PC-3 (cell line): ENCODE measurements around the gene TMEM254. TPM values are rescaled to one million over a fixed set of nuclear protein-coding genes. Genes with fewer than 3 reads are reported as not detected.
"Not testable (repeated sequence)": the region's sequence is repeated elsewhere in the genome, so short reads cannot be mapped to it uniquely, and the experiment has no call there.

Experiments
- ATAC-seq: fragments of 200-7000 bp; cut with Tn5 transposase; 2 replicates; pipeline ENCODE4 v1.9.1; 2020; ENCODE audit warnings: mild to moderate bottlenecking, moderate library complexity
- BruUV-seq: library from RNA; stranded (reverse); fragments of 400-500 nt; replicated peaks from 2 replicates; lab custom pipeline; 2021; lab: Mats Ljungman, UMichigan
- CTCF ChIA-PET: fragments of 300-600 bp; sonication (Branson Sonifier 250); formaldehyde crosslinking; loops from one replicate; lab custom pipeline; 2022; ENCODE audit warnings: antibody characterized with exemption; lab: Charles Lee
- POLR2A ChIA-PET: fragments of 300-600 bp; sonication (Branson Sonifier 250); formaldehyde crosslinking; loops from one replicate; lab custom pipeline; 2022; ENCODE audit warnings: antibody characterized with exemption; ENCODE audit not compliant: unreplicated experiment; lab: Charles Lee
- DNase-seq: peaks from one replicate; pipeline ENCODE4 v3.0.0-alpha.2; 2015
- H2AFZ ChIP-seq: fragments of 300-600 bp; sonication (generic); 2 replicates; pipeline ENCODE4 v1.6.0; 2016; ENCODE audit warnings: antibody characterized with exemption, low read length
- H3F3A ChIP-seq: fragments of 300-600 bp; sonication (generic); one replicate; pipeline ENCODE4 v1.6.0; 2017; ENCODE audit warnings: antibody characterized with exemption, low read length, control low read depth, mild to moderate bottlenecking; ENCODE audit not compliant: unreplicated experiment
- H3K27ac ChIP-seq: fragments of 300-600 bp; sonication (generic); 2 replicates; pipeline ENCODE4 v1.5.1; 2016; ENCODE audit warnings: mild to moderate bottlenecking, low read length
- H3K27me3 ChIP-seq: fragments of 300-600 bp; sonication (generic); 2 replicates; pipeline ENCODE4 v1.6.1; 2016; ENCODE audit warnings: low read length, mixed read lengths
- H3K36me3 ChIP-seq: fragments of 300-600 bp; sonication (generic); 2 replicates; pipeline ENCODE4 v1.6.1; 2016; ENCODE audit warnings: low read depth, mixed run types, low read length, mixed read lengths
- H3K4me1 ChIP-seq: fragments of 300-600 bp; sonication (generic); 2 replicates; pipeline ENCODE4 v1.5.1; 2016; ENCODE audit warnings: low read length; ENCODE audit not compliant: insufficient read depth
- H3K4me2 ChIP-seq: fragments of 300-600 bp; sonication (generic); 2 replicates; pipeline ENCODE4 v1.6.0; 2016; ENCODE audit warnings: low read length
- H3K4me3 ChIP-seq: fragments of 300-600 bp; sonication (generic); 2 replicates; pipeline ENCODE4 v1.5.1; 2016; ENCODE audit warnings: mild to moderate bottlenecking, low read length, mixed read lengths
- H3K79me2 ChIP-seq: fragments of 300-600 bp; sonication (generic); 2 replicates; pipeline ENCODE4 v1.6.1; 2017; ENCODE audit warnings: low read length, mixed read lengths
- H3K9ac ChIP-seq: fragments of 300-600 bp; sonication (generic); 2 replicates; pipeline ENCODE4 v1.6.0; 2016; ENCODE audit warnings: mild to moderate bottlenecking, low read length
- H3K9me2 ChIP-seq: fragments of 300-600 bp; sonication (generic); replicated peaks from 2 replicates; pipeline ENCODE4 v1.6.1; 2016; ENCODE audit warnings: mixed run types, low read length, mixed read lengths
- H3K9me3 ChIP-seq: fragments of 300-600 bp; sonication (generic); 2 replicates; pipeline ENCODE4 v1.6.1; 2016; ENCODE audit warnings: low read length, mixed read lengths
- H4K20me1 ChIP-seq: fragments of 300-600 bp; sonication (generic); 2 replicates; pipeline ENCODE4 v1.6.1; 2016; ENCODE audit warnings: low read length, mixed read lengths
- EZH2phosphoT487 ChIP-seq: fragments of 300-600 bp; sonication (generic); IDR thresholded peaks from 2 replicates; pipeline ENCODE4 v1.6.1; 2018; ENCODE audit warnings: mild to moderate bottlenecking, antibody characterized with exemption, low read length, borderline replicate concordance
- intact Hi-C: fragments of 100-400 bp; cut with micrococcal nuclease; formaldehyde crosslinking; loops from 2 replicates; pipeline ENCODE4 v1.9.0; 2023
- total RNA-seq: library from RNA; depleted of rRNA; stranded (reverse); fragments of >200 nt; gene quantifications from 2 replicates; pipeline ENCODE4 v1.2.3, GENCODE V29; 2014

TMEM254 gene
- total RNA-seq, 1 experiment from 2014 or later, result 68.3 TPM

DNA sequence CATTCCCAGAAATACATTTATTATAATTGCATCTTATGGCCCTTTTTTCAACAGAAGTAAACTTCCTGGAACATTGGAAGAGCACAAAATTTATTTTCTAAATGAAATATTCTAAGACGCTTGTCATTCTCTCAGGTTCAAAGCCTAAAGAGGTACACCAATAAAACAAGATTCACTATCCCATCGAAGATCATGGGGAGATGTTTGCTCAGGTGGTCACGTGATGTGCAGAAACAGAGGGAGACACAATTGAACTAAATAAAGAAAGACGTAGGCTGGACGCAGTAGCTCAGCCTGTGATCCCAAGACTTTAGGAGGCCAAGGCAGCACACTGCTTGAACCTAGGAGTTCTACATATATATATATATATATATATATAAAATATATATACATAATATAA lies 46.0 kb upstream of the TMEM254 start:
- ATAC-seq (no peak), DNase-seq (no peak)
- Histone ChIP-seq H3K9ac (no peak overlapping the region), H3K27ac (no peak overlapping the region), H4K20me1 (no peaks in the 10 kb centered on the region), H3K4me1 (no peaks in the 10 kb centered on the region), H3K4me2 (no peak overlapping the region), H3K9me2 (no peaks in the 10 kb centered on the region), H3K36me3 (no peaks in the 10 kb centered on the region), H3K9me3 (no peaks in the 10 kb centered on the region), H3K79me2 (no peaks in the 10 kb centered on the region), H2AFZ (no peak overlapping the region), H3F3A (no peaks in the 10 kb centered on the region), H3K4me3 (no peak overlapping the region), H3K27me3 (no peaks in the 10 kb centered on the region)
- no TSS peak for BruUV-seq
- intact Hi-C loops, result no loop called here
- CTCF ChIA-PET, result no interaction called here
- POLR2A ChIA-PET, result no interaction called here
- TF ChIP-seq EZH2phosphoT487, result no peak

DNA sequence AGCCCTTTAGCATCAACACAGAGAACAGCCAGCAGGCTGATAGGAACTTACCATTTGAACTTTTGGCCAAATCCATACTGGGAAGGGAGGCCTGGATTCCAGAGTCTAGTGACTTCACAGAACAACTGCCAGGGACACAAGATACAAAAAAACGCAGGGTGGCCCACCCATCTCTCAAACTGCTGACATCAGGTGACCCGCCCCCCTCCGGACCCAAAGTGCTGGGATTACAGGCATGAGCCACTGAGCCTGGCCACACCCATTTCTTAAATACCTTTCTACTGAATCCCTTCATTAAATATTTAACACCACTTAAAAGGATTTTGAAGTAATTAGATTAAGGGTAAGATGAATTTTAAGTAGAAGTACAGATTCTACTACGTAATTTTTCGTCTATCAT lies 43.7 kb upstream of the TMEM254 start:
- DNase-seq, H3K79me2 ChIP-seq, H3K4me3 ChIP-seq, H3K36me3 ChIP-seq, H3K9me2 ChIP-seq, H4K20me1 ChIP-seq, H3K4me2 ChIP-seq, ATAC-seq, H3K9me3 ChIP-seq, H3K27ac ChIP-seq, POLR2A ChIA-PET, H3K9ac ChIP-seq, BruUV-seq, intact Hi-C loops, H3F3A ChIP-seq, H2AFZ ChIP-seq, CTCF ChIA-PET, H3K27me3 ChIP-seq, H3K4me1 ChIP-seq: not testable (repeated sequence)

DNA sequence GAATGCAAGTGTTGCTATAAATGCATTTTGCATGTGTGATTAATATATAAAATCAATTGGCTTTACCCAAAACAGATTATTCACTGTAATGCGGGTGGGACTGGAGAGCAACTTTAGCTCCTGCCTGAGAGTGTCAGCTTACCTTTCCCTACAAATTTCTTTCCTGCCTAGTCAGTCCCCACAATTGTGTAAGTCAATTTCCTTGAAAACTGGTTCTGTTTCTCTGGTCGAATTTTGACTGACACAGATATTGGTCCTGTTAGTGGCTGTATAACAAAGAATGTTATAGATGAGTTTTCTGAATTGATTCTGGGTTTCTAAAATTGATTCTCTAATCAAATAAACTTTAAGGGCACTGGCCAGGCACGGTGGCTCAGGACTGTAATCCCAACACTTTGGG lies 43.0 kb upstream of the TMEM254 start:
- H3K79me2 ChIP-seq, H3K36me3 ChIP-seq, CTCF ChIA-PET, H3K27me3 ChIP-seq, POLR2A ChIA-PET, H3K9me2 ChIP-seq, H3F3A ChIP-seq, H3K4me2 ChIP-seq, BruUV-seq, H3K9ac ChIP-seq, H3K4me1 ChIP-seq, H3K4me3 ChIP-seq, H3K27ac ChIP-seq, H3K9me3 ChIP-seq, intact Hi-C loops, H4K20me1 ChIP-seq, H2AFZ ChIP-seq: not testable (repeated sequence)
- DNase-seq (peak; percentile 66), ATAC-seq (peak; percentile 36; the same call in 1 of the 2 replicates)

DNA sequence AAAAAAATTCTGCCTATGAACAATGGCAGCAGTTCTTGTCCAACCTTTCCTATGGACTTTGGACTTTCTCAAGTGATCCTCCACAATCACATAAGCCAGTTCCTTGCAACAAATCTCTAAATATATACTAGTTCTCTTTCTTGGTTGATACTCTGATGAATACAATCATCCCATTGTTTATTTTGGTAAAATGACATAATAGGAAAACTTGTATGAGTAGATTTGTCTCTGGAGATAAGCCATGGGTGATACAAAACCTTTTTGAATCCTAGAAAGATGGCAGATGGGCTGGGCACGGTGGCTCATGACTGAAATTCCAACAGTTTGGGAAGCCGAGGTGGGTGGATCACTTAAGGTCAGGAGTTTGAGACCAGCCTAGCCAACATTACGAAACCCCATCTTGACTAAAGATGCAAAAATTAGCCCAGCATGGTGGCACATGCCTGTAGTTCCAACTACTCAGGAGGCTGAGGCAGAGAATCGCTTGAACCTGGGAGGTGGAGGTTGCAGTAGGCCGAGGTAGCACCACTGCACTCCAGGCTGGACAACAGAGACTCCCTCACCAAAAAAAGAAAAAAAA lies 41.5 kb upstream of the TMEM254 start:
- POLR2A ChIA-PET, H3F3A ChIP-seq, H3K9me3 ChIP-seq, H3K27me3 ChIP-seq, DNase-seq, ATAC-seq, intact Hi-C loops, BruUV-seq, H3K27ac ChIP-seq, H3K9ac ChIP-seq, H3K4me2 ChIP-seq, H3K79me2 ChIP-seq, H3K4me1 ChIP-seq, H4K20me1 ChIP-seq, H2AFZ ChIP-seq, H3K4me3 ChIP-seq, H3K36me3 ChIP-seq, H3K9me2 ChIP-seq: not testable (repeated sequence)
- CTCF ChIA-PET, result interaction anchor here (0.7 kb wide), 1 partner anchor 8 kb away, joined by 3 read pairs; no protein-coding TSS in a partner anchor

DNA sequence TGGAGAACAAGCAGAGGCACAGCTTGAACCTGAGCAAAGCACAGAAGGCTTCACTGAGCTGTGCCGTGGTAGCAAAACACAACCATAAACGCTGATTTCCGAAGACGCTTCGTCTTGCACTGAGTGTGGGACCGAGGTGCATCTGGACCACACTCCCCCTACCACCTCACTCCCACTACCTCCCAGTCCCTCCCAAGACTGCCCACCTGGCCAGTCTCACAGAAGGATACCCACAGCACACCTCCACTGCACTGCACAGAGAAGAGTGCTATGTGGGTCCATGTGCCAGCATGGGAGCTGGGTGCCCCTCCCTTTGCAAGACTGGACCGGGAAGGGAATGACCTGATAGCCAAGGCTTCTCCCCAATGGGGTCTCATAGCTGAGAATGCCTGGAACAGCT lies 40.2 kb upstream of the TMEM254 start:
- DNase-seq, intact Hi-C loops, H3K4me2 ChIP-seq, H3K27ac ChIP-seq, BruUV-seq, ATAC-seq, H3K9me3 ChIP-seq, H3K4me1 ChIP-seq, H3K79me2 ChIP-seq, H3K27me3 ChIP-seq, H3F3A ChIP-seq, H4K20me1 ChIP-seq, CTCF ChIA-PET, H2AFZ ChIP-seq, H3K9me2 ChIP-seq, POLR2A ChIA-PET, H3K9ac ChIP-seq, H3K4me3 ChIP-seq, H3K36me3 ChIP-seq: not testable (repeated sequence)
